22Rv1 (cell line): Measurements from ENCODE around the gene EIF2A.

ENCODE experiments used
- ZFX ChIP-seq: fragments of 450-650 bp; IDR thresholded peaks from 2 replicates; pipeline ENCODE4 v1.6.1; 2017; ENCODE audit warnings: antibody characterized with exemption, borderline replicate concordance
- TF ChIP-seq, protein P1 (sequence below): fragments of 450-650 bp; IDR thresholded peaks from 2 replicates; pipeline ENCODE4 v1.5.1; 2017; ENCODE audit warnings: mild to moderate bottlenecking

GRCh38 chr3:150613034-150613433 is 66.4 kb downstream of the EIF2A start:
- TF ChIP-seq, protein P1, sequence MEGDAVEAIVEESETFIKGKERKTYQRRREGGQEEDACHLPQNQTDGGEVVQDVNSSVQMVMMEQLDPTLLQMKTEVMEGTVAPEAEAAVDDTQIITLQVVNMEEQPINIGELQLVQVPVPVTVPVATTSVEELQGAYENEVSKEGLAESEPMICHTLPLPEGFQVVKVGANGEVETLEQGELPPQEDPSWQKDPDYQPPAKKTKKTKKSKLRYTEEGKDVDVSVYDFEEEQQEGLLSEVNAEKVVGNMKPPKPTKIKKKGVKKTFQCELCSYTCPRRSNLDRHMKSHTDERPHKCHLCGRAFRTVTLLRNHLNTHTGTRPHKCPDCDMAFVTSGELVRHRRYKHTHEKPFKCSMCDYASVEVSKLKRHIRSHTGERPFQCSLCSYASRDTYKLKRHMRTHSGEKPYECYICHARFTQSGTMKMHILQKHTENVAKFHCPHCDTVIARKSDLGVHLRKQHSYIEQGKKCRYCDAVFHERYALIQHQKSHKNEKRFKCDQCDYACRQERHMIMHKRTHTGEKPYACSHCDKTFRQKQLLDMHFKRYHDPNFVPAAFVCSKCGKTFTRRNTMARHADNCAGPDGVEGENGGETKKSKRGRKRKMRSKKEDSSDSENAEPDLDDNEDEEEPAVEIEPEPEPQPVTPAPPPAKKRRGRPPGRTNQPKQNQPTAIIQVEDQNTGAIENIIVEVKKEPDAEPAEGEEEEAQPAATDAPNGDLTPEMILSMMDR = no peak
- no peak for TF ChIP-seq ZFX
